Raji (cell line): Measurements from ENCODE around the gene PMEL.

Source experiments
- POLR2A ChIP-seq: IDR thresholded peaks from 2 replicates; pipeline ENCODE4 v1.6.1; 2011; ENCODE audit warnings: low read depth, low read length, control low read depth; ENCODE audit not compliant: insufficient read depth

PMEL gene

DNA sequence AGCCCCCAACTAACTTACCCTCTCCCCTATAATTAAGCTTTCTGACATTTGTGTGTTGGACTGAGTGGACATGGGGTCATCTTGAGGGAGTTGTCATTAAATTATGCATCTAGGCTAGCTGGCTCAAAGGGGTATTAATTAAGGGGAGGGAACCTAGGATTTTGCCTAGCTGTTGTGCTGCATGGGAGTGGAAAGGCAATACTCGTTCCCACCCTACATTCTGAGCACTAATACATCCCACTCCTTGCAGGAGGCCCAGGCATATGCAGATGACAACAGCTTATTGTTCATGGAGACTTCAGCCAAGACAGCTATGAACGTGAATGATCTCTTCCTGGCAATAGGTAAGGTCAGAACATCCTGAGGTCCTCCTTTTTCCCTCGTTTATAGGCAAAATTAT, 25.3 kb upstream of the PMEL start:
- TF ChIP-seq POLR2A: no peak

DNA sequence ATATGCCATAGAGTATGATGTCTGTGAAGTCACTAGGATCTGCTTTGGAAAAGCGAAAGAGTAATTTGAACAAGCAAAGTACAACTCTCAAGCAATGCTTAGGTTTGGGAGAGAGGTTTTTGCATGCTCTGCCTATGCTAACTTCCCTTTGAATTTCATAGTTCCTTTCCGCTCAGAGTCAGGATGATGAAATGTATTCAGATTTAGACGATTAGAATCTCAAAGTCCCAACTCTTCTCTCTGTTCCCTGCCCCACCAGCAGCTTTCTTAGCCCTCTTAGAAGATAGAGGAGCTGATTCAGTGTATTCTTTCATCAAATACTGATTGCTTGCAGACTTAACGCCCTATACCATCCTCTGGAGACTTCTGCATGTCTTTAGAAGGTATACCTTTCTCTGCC, 19.5 kb upstream of the PMEL start:
- no peak for TF ChIP-seq POLR2A

DNA sequence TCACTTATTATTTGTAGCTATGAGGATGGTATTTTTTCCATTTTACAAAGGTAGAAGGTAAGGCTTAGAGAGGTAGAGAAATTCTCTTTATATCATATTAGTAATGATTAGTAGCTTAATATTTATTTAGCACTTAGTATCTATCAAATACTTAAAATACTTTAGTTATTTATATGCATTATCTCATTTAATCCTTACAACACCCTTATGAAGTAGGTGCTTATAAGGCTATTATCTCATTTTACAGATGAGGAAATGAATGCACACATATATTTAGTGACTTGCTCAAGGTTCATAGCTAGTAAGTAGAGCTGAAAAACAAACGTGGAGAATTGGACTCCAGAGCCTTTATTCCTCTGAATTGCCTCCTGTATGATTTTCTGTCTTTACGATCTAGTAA, 19.0 kb upstream of the PMEL start:
- no peak for TF ChIP-seq POLR2A

- no peak for TF ChIP-seq POLR2A
These were observed 17.5 kb upstream of the PMEL start for GRCh38 chr12:55983232-55983842.

DNA sequence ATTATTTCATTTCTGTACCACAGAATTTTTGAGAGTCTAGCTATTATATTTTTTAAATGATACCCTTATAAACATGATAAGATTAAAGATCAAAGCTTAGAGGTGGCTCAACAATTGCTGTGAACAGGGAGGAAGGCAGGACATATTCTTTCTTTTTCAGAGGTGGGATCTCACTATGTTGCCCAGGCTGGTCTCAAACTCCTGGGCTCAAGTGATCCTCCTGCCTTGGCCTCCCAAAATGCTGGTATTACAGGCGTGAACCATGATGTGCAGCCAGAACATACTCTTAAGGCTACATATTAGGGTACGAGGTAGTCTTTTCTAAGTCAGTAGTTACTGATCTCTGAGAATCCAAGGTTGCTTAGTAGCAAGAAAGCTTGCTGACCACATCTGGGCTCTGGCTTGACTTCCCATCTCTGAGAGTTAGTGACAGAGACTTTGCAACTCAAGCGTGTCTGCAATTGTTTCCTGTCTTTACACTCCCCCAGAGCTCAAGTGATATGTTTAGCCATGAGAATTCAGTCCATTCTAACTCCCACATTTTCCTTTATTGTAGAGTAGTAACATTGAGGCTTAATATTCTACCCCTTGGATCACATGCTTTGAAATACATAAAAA, 16.6 kb upstream of the PMEL start:
- TF ChIP-seq POLR2A: no peak

GRCh38 chr12:55979069-55979468, 13.2 kb upstream of the PMEL start:
- no peak for TF ChIP-seq POLR2A

DNA sequence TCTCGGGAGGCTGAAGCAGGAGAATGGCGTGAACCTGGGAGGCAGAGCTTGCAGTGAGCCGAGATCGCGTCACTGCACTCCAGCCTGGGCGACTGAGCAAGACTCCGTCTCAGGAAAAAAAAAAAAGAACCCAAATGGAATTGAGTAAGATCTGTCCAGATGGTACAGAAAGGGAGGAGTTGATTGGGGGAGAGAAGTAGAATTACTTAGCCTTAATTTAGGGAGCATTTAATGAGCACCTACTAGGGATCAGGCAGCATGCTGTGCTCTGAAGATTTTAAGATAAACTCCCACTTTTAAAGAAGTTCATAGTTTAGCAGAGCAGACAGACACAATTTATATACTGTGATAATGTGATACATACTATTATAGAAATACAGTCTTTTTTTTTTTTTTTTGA, 12.6 kb upstream of the PMEL start:
- no peak for TF ChIP-seq POLR2A

DNA sequence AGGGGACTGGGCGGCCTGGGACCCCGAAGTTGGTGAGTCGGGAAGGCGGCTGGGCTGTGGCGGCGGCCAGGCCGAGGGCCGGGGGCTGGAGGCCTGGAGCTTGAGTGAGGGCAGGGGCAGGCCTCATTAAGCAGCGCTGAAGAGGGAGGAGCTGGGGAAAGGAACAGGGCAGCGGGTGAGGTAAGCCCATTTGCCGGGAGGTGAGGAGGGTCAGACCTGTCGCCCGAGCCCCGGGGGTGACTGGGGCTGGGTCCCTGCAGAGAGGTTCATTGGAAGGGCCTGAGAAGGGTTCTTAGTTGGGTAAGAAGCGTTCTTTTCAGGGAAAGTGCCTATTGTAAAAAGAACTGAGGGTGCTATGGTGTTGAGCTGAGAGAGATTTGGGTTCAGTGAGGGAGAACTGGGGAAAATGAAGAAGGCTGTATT, 8.5 kb upstream of the PMEL start:
- no peak for TF ChIP-seq POLR2A

- TF ChIP-seq POLR2A: peak; percentile 87
These were observed 7.9 kb upstream of the PMEL start, which contains the start of gene RAB5B for GRCh38 chr12:55973599-55974307. Gene RAB5B (plus strand): TSS chr12:55974078. CDS start chr12:55986961, 12,883 bp downstream.

- no peak for TF ChIP-seq POLR2A
These were observed 7.2 kb upstream of the PMEL start for GRCh38 chr12:55972911-55973598.

GRCh38 chr12:55972456-55972855, 6.6 kb upstream of the PMEL start:
- no peak for TF ChIP-seq POLR2A

GRCh38 chr12:55972042-55972441, 6.2 kb upstream of the PMEL start:
- TF ChIP-seq POLR2A: no peak

GRCh38 chr12:55970775-55971174, 4.9 kb upstream of the PMEL start:
- TF ChIP-seq POLR2A: no peak

GRCh38 chr12:55969356-55969755, 3.5 kb upstream of the PMEL start:
- no peak for TF ChIP-seq POLR2A

GRCh38 chr12:55966408-55967281, 803 bp upstream of the PMEL start, which contains the start of gene CDK2:
Gene CDK2 (plus strand): TSS chr12:55966830. CDS start chr12:55967009, 179 bp downstream.
- TF ChIP-seq POLR2A: peak; percentile 88
